GM12878 (cell line): ENCODE data around the gene EML1. TPM values are rescaled to one million over a fixed set of nuclear protein-coding genes. Genes with fewer than 3 reads are reported as not detected.

ENCODE experiments used
- ATAC-seq: fragments of 200-7000 bp; cut with Tn5 transposase; 3 replicates; pipeline ENCODE4 v1.9.1; 2020; ENCODE audit warnings: mild to moderate bottlenecking, moderate library complexity
- BruUV-seq: library from RNA; stranded (reverse); fragments of 400-500 nt; replicated peaks from 2 replicates; lab custom pipeline; 2021; lab: Mats Ljungman, UMichigan
- CTCF ChIA-PET: fragments of 300-600 bp; sonication (Branson Sonifier 250); formaldehyde crosslinking; extraction: SDS; loops from one replicate; lab custom pipeline; 2021; ENCODE audit warnings: inconsistent platforms; lab: Yijun Ruan, JAX
- POLR2A ChIA-PET: fragments of 350-600 bp; formaldehyde crosslinking; extraction: SDS; loops from one replicate; lab custom pipeline; 2021; ENCODE audit warnings: inconsistent platforms; lab: Charles Lee
- RAD21 ChIA-PET: fragments of 300-600 bp; sonication (Branson Sonifier 250); formaldehyde crosslinking; loops from one replicate; lab custom pipeline; 2023; ENCODE audit warnings: antibody characterized with exemption; ENCODE audit not compliant: unreplicated experiment; lab: Charles Lee
- SMC1A ChIA-PET: fragments of 300-600 bp; sonication (Branson Sonifier 250); formaldehyde crosslinking; loops from one replicate; lab custom pipeline; 2023; ENCODE audit not compliant: unreplicated experiment, uncharacterized antibody; lab: Charles Lee
- DNase-seq: peaks from one replicate; pipeline ENCODE4 v3.0.0-alpha.2; 2011; ENCODE audit warnings: low read depth, low spot score
- FAIRE-seq: peaks from 3 replicates; lab custom pipeline; 2011; peaks lifted over from hg19 to GRCh38; lab: Jason Lieb, UNC
- H2AFZ ChIP-seq: 2 replicates; pipeline ENCODE4 v1.6.0; 2011; ENCODE audit warnings: low read depth, low read length, control low read depth; ENCODE audit not compliant: control insufficient read depth
- H3K27ac ChIP-seq: 2 replicates; pipeline ENCODE4 v1.5.1; 2011; ENCODE audit warnings: control low read depth; ENCODE audit not compliant: control insufficient read depth, insufficient read depth
- H3K27me3 ChIP-seq, 2 experiments: replicated peaks in 1 of 2; 2 replicates each; pipeline versions ENCODE4 v1.6.0 to v1.6.1; 2011; ENCODE audit warnings: low read length in 1 of 2; ENCODE audit not compliant: control insufficient read depth in 2 of 2, insufficient read depth in 2 of 2
- H3K36me3 ChIP-seq, 2 experiments: 2 replicates each; pipeline ENCODE4 v1.5.1; 2011; ENCODE audit warnings: low read length in 1 of 2; ENCODE audit not compliant: control insufficient read depth in 2 of 2, insufficient read depth in 2 of 2
- H3K4me1 ChIP-seq: 2 replicates; pipeline ENCODE4 v1.6.1; 2011; ENCODE audit warnings: mild to moderate bottlenecking, low read length, moderate library complexity, mixed read lengths; ENCODE audit not compliant: control insufficient read depth, insufficient read depth
- H3K4me2 ChIP-seq: 2 replicates; pipeline ENCODE4 v1.6.0; 2011; ENCODE audit warnings: control low read depth; ENCODE audit not compliant: control insufficient read depth, insufficient read depth
- H3K4me3 ChIP-seq: fragments of 200-600 bp; sonication (generic); 2 replicates; pipeline ENCODE4 v1.5.1; 2016
- H3K79me2 ChIP-seq: 2 replicates; pipeline ENCODE4 v1.6.0; 2011; ENCODE audit warnings: low read length; ENCODE audit not compliant: control insufficient read depth, insufficient read depth
- H3K9ac ChIP-seq: 2 replicates; pipeline ENCODE4 v1.8.0; 2011; ENCODE audit warnings: low read length, control low read depth, mixed read lengths; ENCODE audit not compliant: control insufficient read depth, insufficient read depth
- H3K9me3 ChIP-seq: replicated peaks from 3 replicates; pipeline ENCODE4 v1.5.1; 2011; ENCODE audit warnings: mild to moderate bottlenecking, low read length; ENCODE audit not compliant: control insufficient read depth, insufficient read depth
- H4K20me1 ChIP-seq: 2 replicates; pipeline ENCODE4 v1.6.0; 2011; ENCODE audit not compliant: control insufficient read depth, insufficient read depth
- BCLAF1 ChIP-seq: fragments of 450-650 bp; IDR thresholded peaks from 2 replicates; pipeline ENCODE4 v1.6.1; 2017; ENCODE audit warnings: antibody characterized with exemption, mild to moderate bottlenecking, moderate library complexity
- CBX3 ChIP-seq: fragments of 200-600 bp; sonication (generic); IDR thresholded peaks from 2 replicates; pipeline ENCODE4 v1.6.1; 2016; ENCODE audit warnings: low read depth, borderline replicate concordance
- CTCF ChIP-seq, 3 experiments: IDR thresholded peaks in 2 of 3; conservative IDR thresholded peaks in 1 of 3; 2 replicates each; pipeline ENCODE4 v1.5.1; 2011; ENCODE audit warnings: low read depth in 3 of 3, low read length in 3 of 3, mild to moderate bottlenecking in 3 of 3, control low read depth in 2 of 3, moderate library complexity in 2 of 3, inconsistent platforms in 1 of 3, mixed read lengths in 1 of 3; ENCODE audit not compliant: control insufficient read depth in 2 of 3, insufficient read depth in 1 of 3; ENCODE audit errors: extremely low read depth in 1 of 3
- GABPA ChIP-seq: IDR thresholded peaks from 2 replicates; pipeline ENCODE4 v1.6.1; 2014; ENCODE audit warnings: antibody characterized with exemption, low read depth, mild to moderate bottlenecking, inconsistent platforms
- HSF1 ChIP-seq: fragments of 150-350 bp; IDR thresholded peaks from 2 replicates; pipeline ENCODE4 v1.6.1; 2014; ENCODE audit warnings: mild to moderate bottlenecking, low read depth, low read length
- MYB ChIP-seq: fragments of 150-350 bp; IDR thresholded peaks from 2 replicates; pipeline ENCODE4 v1.6.1; 2014; ENCODE audit warnings: mild to moderate bottlenecking, low read depth, low read length, borderline replicate concordance
- NFXL1 ChIP-seq: fragments of 450-650 bp; IDR thresholded peaks from 2 replicates; pipeline ENCODE4 v1.6.1; 2017; ENCODE audit warnings: antibody characterized with exemption, mild to moderate bottlenecking, borderline replicate concordance
- PML ChIP-seq: IDR thresholded peaks from 2 replicates; pipeline ENCODE4 v1.6.1; 2012; ENCODE audit warnings: low read length, inconsistent platforms
- RBBP5 ChIP-seq: fragments of 200-600 bp; sonication (generic); conservative IDR thresholded peaks from 2 replicates; pipeline ENCODE4 v1.6.1; 2016
- SKIL ChIP-seq: fragments of 450-650 bp; IDR thresholded peaks from 2 replicates; pipeline ENCODE4 v1.6.1; 2017; ENCODE audit warnings: mild to moderate bottlenecking, low read depth, inconsistent platforms; ENCODE audit not compliant: poor library complexity, severe bottlenecking
- SMAD1 ChIP-seq: fragments of 450-650 bp; IDR thresholded peaks from 2 replicates; pipeline ENCODE4 v1.6.1; 2018; ENCODE audit warnings: mild to moderate bottlenecking, low read depth; ENCODE audit not compliant: partially characterized antibody
- SMARCA5 ChIP-seq: fragments of 450-650 bp; IDR thresholded peaks from 2 replicates; pipeline ENCODE4 v1.6.1; 2017; ENCODE audit warnings: mild to moderate bottlenecking
- TCF7 ChIP-seq: IDR thresholded peaks from 2 replicates; pipeline ENCODE4 v1.6.1; 2014; ENCODE audit warnings: antibody characterized with exemption, borderline replicate concordance
- WRNIP1 ChIP-seq: IDR thresholded peaks from 2 replicates; pipeline ENCODE4 v1.6.1; 2011; ENCODE audit warnings: low read depth, low read length, improper control_type of control experiment, borderline replicate concordance
- ZNF274 ChIP-seq: IDR thresholded peaks from one replicate; pipeline ENCODE4 v1.8.0; 2011; ENCODE audit not compliant: insufficient read length, insufficient read depth
- ZZZ3 ChIP-seq: IDR thresholded peaks from 2 replicates; pipeline ENCODE4 v1.6.1; 2011; ENCODE audit warnings: low read depth; ENCODE audit not compliant: control insufficient read depth, insufficient read length
- WGBS: methylation state at CpG from one replicate; pipeline ENCODE4 v1.1.6; 2016; ENCODE audit warnings: low lambda C conversion rate; ENCODE audit not compliant: insufficient replicate concordance, insufficient coverage; ENCODE audit errors: missing lambda C conversion rate; 5-methylcytosine and 5-hydroxymethylcytosine counted together
- in situ Hi-C: fragments of 300-500 bp; cut with MboI; formaldehyde crosslinking; loops from 9 replicates; pipeline ENCODE4 v1.14.3; 2018; ENCODE audit warnings: mixed read lengths
- intact Hi-C: fragments of 100-400 bp; cut with micrococcal nuclease; formaldehyde crosslinking; loops from one replicate; pipeline ENCODE4 v1.14.2; 2022; ENCODE audit not compliant: unreplicated experiment
- polyA plus RNA-seq, 11 experiments: library from polyadenylated mRNA; depleted of rRNA in 4 of 11; unstranded in 6 of 11; stranded (reverse) in 5 of 11; fragments of >200 nt; fragmentation: Nextera tagmentation in 4 of 11; fragmentation: Illumina TruSeq in 1 of 11; extraction: Ambion mirVana in 4 of 11; extraction: Trizol in 1 of 11; gene quantifications; 1 replicate in 1 of 11; 2 replicates in 10 of 11; pipeline versions ENCODE4 v1.2.1 to v1.2.3, GENCODE V29; 2011 to 2016; ENCODE audit warnings: inconsistent platforms in 2 of 11, missing spikeins in 2 of 11, low read depth in 1 of 11
- total RNA-seq, 4 experiments: library from RNA; depleted of rRNA in 3 of 4; stranded (reverse); fragments of >200 nt in 3 of 4; fragmentation: Illumina TruSeq in 1 of 4; extraction: Trizol in 1 of 4; gene quantifications; 2 replicates each; pipeline versions ENCODE4 v1.2.1 to v1.2.3, GENCODE V29; 2013 to 2021

The EML1 gene
- total and polyA plus RNA-seq, 10 of the 15 experiments (the other 5 are each of a cell fraction or from before 2014, with no cell fraction given) = 0.05 to 3.4 (median 0.11) TPM; not detected in 3

GRCh38 chr14:99763527-99764221 lies 29.5 kb upstream of the EML1 start:
- no peak overlapping the region for H3K4me2 ChIP-seq
- TF ChIP-seq TCF7 = no peak
- TF ChIP-seq ZZZ3 = no peak
- TF ChIP-seq CBX3 = no peak
- no peak for TF ChIP-seq HSF1
- no peak for TF ChIP-seq SMAD1
- TF ChIP-seq WRNIP1 = no peak
- no peak for TF ChIP-seq RBBP5
- no peak for TF ChIP-seq MYB
- TF ChIP-seq ZNF274 = no peak
- TF ChIP-seq BCLAF1 = no peak
- no peak for TF ChIP-seq SKIL
- no peak for TF ChIP-seq NFXL1
- no peak for TF ChIP-seq SMARCA5
- no peak for TF ChIP-seq PML
- no peak for TF ChIP-seq CTCF (IDR thresholded peaks at IDR 0.05 in 2 of 3, conservative IDR thresholded peaks at IDR 0.05 in 1 of 3; ENCODE audit: control insufficient read depth in 2 of 3, extremely low read depth in 1 of 3, insufficient read depth in 1 of 3, low read depth in 3 of 3, low read length in 3 of 3)
- TF ChIP-seq GABPA = no peak

More at GRCh38 chr14:99763527-99764221, 29.5 kb upstream of the EML1 start:
- intact Hi-C loops = no loop called here
- DNase-seq = no peak
- ChIA-PET POLR2A (no interaction called here), SMC1A (no interaction called here), CTCF (no interaction called here), RAD21 (no interaction called here)
- no peak for FAIRE-seq
- no peak for ATAC-seq
- BruUV-seq = no TSS peak
- Histone ChIP-seq H4K20me1 (no peaks in the 10 kb centered on the region), H3K36me3 (no peaks in the 10 kb centered on the region), H3K4me1 (peaks cover 6% of the 10 kb centered on the region), H3K27me3 (peaks cover 0 to 3% of the 10 kb centered on the region in 2 experiments; a peak in 2 of 4 replicates), H3K4me3 (no peak overlapping the region), H3K27ac (no peak overlapping the region), H2AFZ (no peak overlapping the region), H3K79me2 (no peaks in the 10 kb centered on the region), H3K9ac (no peak overlapping the region), H3K9me3 (no peaks in the 10 kb centered on the region)
- in situ Hi-C loops = no loop called here
- WGBS = 14% methylated on average over 11 of the region's 13 CpGs
